H1 (cell line): ENCODE data around the gene RFC3. TPM values are rescaled to one million over a fixed set of nuclear protein-coding genes. Genes with fewer than 3 reads are reported as not detected.

Source experiments
- CEBPB ChIP-seq: IDR thresholded peaks from 2 replicates; pipeline ENCODE4 v1.6.1; 2012; ENCODE audit warnings: low read depth, low read length
- CHD2 ChIP-seq: IDR thresholded peaks from 2 replicates; pipeline ENCODE4 v1.6.1; 2012; ENCODE audit warnings: low read length, improper control_type of control experiment
- SUZ12 ChIP-seq: fragments of 200-600 bp; sonication (generic); IDR thresholded peaks from 2 replicates; pipeline ENCODE4 v1.6.1; 2012; ENCODE audit warnings: mild to moderate bottlenecking, inconsistent platforms, low read length, moderate library complexity, mixed read lengths
- polyA plus RNA-seq, 7 experiments: library from polyadenylated mRNA; depleted of rRNA in 3 of 7; stranded (reverse) in 5 of 7; unstranded in 2 of 7; fragments of >200 nt in 5 of 7; fragments of 200-250 nt in 2 of 7; gene quantifications; 1 replicate in 5 of 7; 2 replicates in 1 of 7; 4 replicates in 1 of 7; pipeline versions ENCODE4 v1.2.1 to v1.2.3, GENCODE V29; 2011 to 2013; ENCODE audit warnings: missing spikeins in 2 of 7, mixed read lengths in 2 of 7
- total RNA-seq: library from RNA; stranded (reverse); fragmentation: NEBNext Ultra II Directional; extraction: Animal tissue kit (Norgen Biotek cat#: 25700); gene quantifications from 2 replicates; pipeline ENCODE4 v1.2.1, GENCODE V29; 2021
- TF ChIP-seq, protein P1 (sequence below): IDR thresholded peaks from 2 replicates; pipeline ENCODE4 v1.6.1; 2011; ENCODE audit warnings: low read length, improper control_type of control experiment

RFC3 gene
- total and polyA plus RNA-seq, 2 of the 8 experiments (the other 6 are each of a cell fraction or from before 2014, with no cell fraction given): 26.4 to 45.6 TPM

- TF ChIP-seq, protein P1, sequence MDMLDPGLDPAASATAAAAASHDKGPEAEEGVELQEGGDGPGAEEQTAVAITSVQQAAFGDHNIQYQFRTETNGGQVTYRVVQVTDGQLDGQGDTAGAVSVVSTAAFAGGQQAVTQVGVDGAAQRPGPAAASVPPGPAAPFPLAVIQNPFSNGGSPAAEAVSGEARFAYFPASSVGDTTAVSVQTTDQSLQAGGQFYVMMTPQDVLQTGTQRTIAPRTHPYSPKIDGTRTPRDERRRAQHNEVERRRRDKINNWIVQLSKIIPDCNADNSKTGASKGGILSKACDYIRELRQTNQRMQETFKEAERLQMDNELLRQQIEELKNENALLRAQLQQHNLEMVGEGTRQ: no peak
- TF ChIP-seq SUZ12: no peak
- TF ChIP-seq CHD2: no peak
- TF ChIP-seq CEBPB: no peak
Measured at GRCh38 chr13:33794576-33794975, 23.4 kb upstream of the RFC3 start (continued).
